Pancreas (tissue), 10 donors: ENCODE results near the gene ARHGEF37. TPM values are rescaled to one million over a fixed set of nuclear protein-coding genes. Genes with fewer than 3 reads are reported as not detected.
"Not testable (repeated sequence)": the region's sequence is repeated elsewhere in the genome, so short reads cannot be mapped to it uniquely, and the experiment has no call there.

Experiments used
- ATAC-seq, 4 donors: fragments of 200-7000 bp; cut with Tn5 transposase; one replicate each; pipeline versions ENCODE4 v1.8.0 to v1.9.1; 2020; ENCODE audit warnings: mild to moderate bottlenecking in 4 of 4, moderate library complexity in 4 of 4
- DNase-seq, 6 donors: peaks; one replicate each; pipeline ENCODE4 v3.0.0-alpha.2; 2020
- FAIRE-seq: peaks from 2 replicates; lab custom pipeline; 2012; peaks lifted over from hg19 to GRCh38; lab: Jason Lieb, UNC
- H3K27ac ChIP-seq, 4 donors: fragments of 200-600 bp; sonication (generic); 1 replicate in 3 of 4; 2 replicates in 1 of 4; pipeline versions ENCODE4 v1.5.0 to v1.8.0; 2020
- H3K27me3 ChIP-seq, 4 donors: fragments of 200-600 bp; one replicate each; pipeline ENCODE4 v1.8.0; 2021
- H3K36me3 ChIP-seq, 3 donors: fragments of 200-600 bp; sonication (generic) in 1 of 3; one replicate each; pipeline versions ENCODE4 v1.5.0 to v1.8.0; 2020 to 2021
- H3K4me1 ChIP-seq, 3 donors: fragments of 200-600 bp; one replicate each; pipeline ENCODE4 v1.8.0; 2021
- H3K4me3 ChIP-seq, 4 donors: fragments of 200-600 bp; sonication (generic) in 2 of 4; one replicate each; pipeline versions ENCODE4 v1.5.0 to v1.8.0; 2020 to 2021
- H3K9me3 ChIP-seq, 4 donors: fragments of 200-600 bp; one replicate each; pipeline ENCODE4 v1.8.0; 2021
- WGBS, 2 donors: extraction: QIAGEN DNeasy Blood & Tissue Kit; methylation state at CpG; one replicate each; pipeline ENCODE4 v1.1.7; 2013; 5-methylcytosine and 5-hydroxymethylcytosine counted together
- intact Hi-C, 3 donors: fragments of 100-400 bp; cut with DNase I; formaldehyde crosslinking; loops; one replicate each; pipeline versions ENCODE4 v1.11.1 to v1.14.2; 2022
- polyA plus RNA-seq, 2 donors: library from polyadenylated mRNA; stranded (reverse); fragments of 200-250 nt; gene quantifications; one replicate each; pipeline ENCODE4 v1.2.3, GENCODE V29; 2013
- total RNA-seq, 6 donors: library from RNA; stranded (reverse); fragmentation: NEBNext Ultra II Directional in 4 of 6; extraction: Animal tissue kit (Norgen Biotek cat#: 25700) in 4 of 6; gene quantifications; one replicate each; pipeline versions ENCODE4 v1.2.1 to v1.2.4, GENCODE V29; 2021 to 2023
- TF ChIP-seq, protein P1 (sequence below), 4 donors: fragments of 200-600 bp; sonication (generic) in 3 of 4; IDR thresholded peaks; one replicate each; pipeline versions ENCODE4 v1.5.0 to v1.8.0; 2021; ENCODE audit warnings: antibody characterized with exemption in 4 of 4
- donor health status: healthy with polysubstance abuse.
- donor health status: DM: no; HTN: no; CAD: no; lungs with moderate emphysema.
- donor health status: DM: no; HTN: no; CAD: no.
- donor health status: control.
- donor health status: control.
- donor health status: Bipolar disorder and iron deficiency.
- donor health status: DM: yes; HTN: yes; CAD: no.
- donor health status: DM: no; HTN: no; CAD: no.
- donor health status: DM: no; HTN: no; CAD: no.
- donor health status: DM: yes; HTN: yes; CAD: no.

ARHGEF37 gene
- total and polyA plus RNA-seq, 8 donors, result 5.7 to 13.6 (median 9.2) TPM

DNA sequence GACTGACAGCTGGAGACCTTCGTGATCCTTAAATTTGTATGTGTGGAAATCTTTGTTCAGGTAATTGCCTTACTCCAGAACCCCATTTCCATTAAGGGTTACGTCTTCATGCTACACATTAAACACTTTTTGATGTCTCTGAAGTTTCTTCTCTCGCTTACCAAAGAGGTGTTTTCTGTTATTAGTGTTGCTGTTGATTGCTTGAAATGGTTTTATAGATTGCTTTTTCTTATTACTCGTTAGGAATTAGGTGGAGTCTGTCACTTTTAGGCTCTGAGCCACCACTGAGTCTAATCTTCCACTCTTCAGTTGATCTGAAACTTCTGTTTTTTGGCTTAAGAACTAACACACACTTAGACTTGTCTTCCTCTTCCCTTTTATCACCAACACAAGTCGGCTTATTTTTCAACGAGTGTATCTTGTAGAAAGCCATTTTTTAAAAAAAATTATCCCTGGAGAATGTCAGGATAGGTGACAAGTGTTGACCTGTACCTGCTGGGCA, 86.6 kb downstream of the ARHGEF37 start:
- 61 to 70% methylated on average over 6 of the region's 6 CpGs for WGBS, 2 donors
- Histone ChIP-seq H3K4me1 (no peaks in the 10 kb centered on the region), H3K27me3 (no peaks in the 10 kb centered on the region), H3K36me3 (no peaks in the 10 kb centered on the region), H3K9me3 (no peaks in the 10 kb centered on the region), H3K27ac (no peak overlapping the region), H3K4me3 (no peak overlapping the region)
- TF ChIP-seq, protein P1, sequence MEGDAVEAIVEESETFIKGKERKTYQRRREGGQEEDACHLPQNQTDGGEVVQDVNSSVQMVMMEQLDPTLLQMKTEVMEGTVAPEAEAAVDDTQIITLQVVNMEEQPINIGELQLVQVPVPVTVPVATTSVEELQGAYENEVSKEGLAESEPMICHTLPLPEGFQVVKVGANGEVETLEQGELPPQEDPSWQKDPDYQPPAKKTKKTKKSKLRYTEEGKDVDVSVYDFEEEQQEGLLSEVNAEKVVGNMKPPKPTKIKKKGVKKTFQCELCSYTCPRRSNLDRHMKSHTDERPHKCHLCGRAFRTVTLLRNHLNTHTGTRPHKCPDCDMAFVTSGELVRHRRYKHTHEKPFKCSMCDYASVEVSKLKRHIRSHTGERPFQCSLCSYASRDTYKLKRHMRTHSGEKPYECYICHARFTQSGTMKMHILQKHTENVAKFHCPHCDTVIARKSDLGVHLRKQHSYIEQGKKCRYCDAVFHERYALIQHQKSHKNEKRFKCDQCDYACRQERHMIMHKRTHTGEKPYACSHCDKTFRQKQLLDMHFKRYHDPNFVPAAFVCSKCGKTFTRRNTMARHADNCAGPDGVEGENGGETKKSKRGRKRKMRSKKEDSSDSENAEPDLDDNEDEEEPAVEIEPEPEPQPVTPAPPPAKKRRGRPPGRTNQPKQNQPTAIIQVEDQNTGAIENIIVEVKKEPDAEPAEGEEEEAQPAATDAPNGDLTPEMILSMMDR (IDR thresholded peaks at IDR 0.05), result no peak
- FAIRE-seq (no peak), DNase-seq (no peak), ATAC-seq (peak in 1 of 4 donors; percentile 40)
- intact Hi-C loops, result no loop called here

DNA sequence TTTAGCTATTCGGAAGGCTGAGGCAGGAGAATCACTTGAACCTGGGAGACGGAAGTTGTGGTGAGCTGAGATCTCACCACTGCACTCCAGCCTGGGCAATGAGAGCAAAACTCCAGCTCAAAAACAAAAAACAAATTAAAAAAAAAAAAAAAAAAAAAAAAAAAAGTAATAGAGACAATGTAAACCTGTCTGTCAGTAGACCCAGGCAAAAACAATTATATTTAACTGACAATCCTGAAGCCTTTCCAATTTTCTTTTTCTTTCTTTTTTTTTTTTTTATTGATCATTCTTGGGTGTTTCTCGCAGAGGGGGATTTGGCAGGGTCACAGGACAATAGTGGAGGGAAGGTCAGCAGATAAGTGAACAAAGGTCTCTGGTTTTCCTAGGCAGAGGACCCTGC, 88.0 kb downstream of the ARHGEF37 start:
- intact Hi-C loops, H3K4me3 ChIP-seq, H3K9me3 ChIP-seq, ATAC-seq, H3K27ac ChIP-seq, H3K27me3 ChIP-seq, H3K36me3 ChIP-seq, FAIRE-seq, H3K4me1 ChIP-seq, DNase-seq: not testable (repeated sequence)
- 75 to 94% methylated on average over 2 of the region's 3 CpGs for WGBS, 2 donors

DNA sequence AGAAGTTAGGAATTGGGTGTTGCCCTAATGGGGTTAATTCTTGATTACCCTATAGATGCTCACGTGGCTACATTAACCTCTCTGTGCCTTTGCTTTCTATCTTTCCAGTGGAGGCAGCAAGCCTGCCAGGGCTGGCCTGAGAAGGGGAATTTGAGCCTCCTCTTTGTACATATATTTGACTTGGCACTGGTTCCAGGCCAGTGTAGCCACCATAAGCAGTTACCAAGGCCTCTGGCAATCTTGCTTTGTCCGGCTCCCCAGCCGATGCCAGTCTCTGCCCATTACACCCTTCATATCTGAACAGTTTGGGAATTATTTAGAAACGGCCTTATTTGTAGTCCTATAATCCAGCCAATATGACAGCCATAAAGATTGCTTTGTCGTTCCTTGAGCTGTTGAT, 90.2 kb downstream of the ARHGEF37 start:
- Histone ChIP-seq H3K4me1 (no peaks in the 10 kb centered on the region), H3K4me3 (no peak overlapping the region), H3K36me3 (no peaks in the 10 kb centered on the region), H3K27me3 (no peaks in the 10 kb centered on the region), H3K9me3 (no peaks in the 10 kb centered on the region), H3K27ac (no peak overlapping the region)
- WGBS, 2 donors, result 26 to 44% methylated on average over 5 of the region's 5 CpGs
- ATAC-seq, result peak; percentile 46 to 77 (median 71)
- intact Hi-C loops, result no loop called here
- FAIRE-seq, result no peak
- TF ChIP-seq, protein P1 (IDR thresholded peaks at IDR 0.05), result no peak
- DNase-seq, result peak in 1 of 6 donors; percentile 21

DNA sequence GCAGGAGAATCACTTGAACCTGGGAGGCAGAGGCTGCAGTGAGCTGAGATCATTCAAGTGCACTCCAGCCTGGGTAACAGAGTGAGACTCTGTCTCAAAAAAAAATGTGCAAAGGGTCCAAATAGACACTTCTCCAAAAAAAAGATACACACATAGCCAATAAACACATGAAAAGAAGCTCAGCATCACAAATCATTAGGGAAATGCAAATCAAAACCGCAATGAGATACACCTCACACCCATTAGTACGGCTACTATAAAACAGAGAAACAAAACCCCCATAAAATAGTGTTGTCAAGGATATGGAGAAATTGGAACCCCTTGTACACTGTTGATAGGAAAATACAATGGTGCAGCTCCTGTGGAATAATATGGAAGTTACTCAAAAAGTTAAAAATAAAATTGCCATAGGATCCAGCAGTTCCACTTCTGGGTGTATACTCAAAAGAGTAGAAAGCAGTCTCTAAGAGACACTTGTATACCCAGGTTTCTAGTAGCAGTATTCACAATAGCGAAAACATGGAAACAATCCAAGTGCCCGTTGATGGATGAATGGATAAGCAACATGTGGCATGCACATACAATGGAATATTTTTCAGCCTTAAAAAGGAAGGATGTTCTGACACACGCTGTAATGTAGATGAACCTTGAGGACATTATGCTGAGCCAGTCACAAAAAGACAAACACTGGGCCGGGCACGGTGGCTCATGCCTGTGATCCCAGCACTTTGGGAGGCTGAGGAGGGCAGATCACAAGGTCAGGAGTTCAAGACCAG, 91.6 kb downstream of the ARHGEF37 start:
- H3K4me1 ChIP-seq, result no peaks in the 10 kb centered on the region
- H3K4me3 ChIP-seq, result no peak overlapping the region
- no peak for FAIRE-seq
- H3K27me3 ChIP-seq, result no peaks in the 10 kb centered on the region
- no peaks in the 10 kb centered on the region for H3K9me3 ChIP-seq
- TF ChIP-seq, protein P1 (IDR thresholded peaks at IDR 0.05), result no peak
- WGBS, 2 donors, result 89 to 92% methylated on average over 7 of the region's 7 CpGs
- no peak overlapping the region for H3K27ac ChIP-seq
- no peaks in the 10 kb centered on the region for H3K36me3 ChIP-seq
- DNase-seq, result no peak
- intact Hi-C loops, result no loop called here
- no peak for ATAC-seq

DNA sequence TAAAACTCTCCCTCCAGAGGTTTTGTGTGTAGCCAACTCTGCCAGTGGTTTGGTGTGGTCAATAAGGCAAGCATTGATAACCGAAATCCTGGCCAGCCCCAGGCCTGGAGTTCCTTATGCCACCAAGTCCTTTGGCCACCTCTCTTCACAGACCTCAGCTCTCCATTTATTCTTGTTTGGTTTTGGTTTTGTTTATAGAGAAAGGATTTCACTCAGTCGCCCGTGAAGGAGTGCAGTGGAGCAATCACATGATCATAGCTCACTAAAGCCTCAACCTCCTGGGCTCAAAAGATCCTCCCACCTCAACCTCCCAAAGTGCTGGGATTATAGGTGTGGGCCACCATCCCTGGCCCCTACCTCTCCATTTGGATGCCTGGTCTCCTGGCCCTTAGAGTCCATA, 93.4 kb downstream of the ARHGEF37 start:
- Histone ChIP-seq H3K4me1 (no peaks in the 10 kb centered on the region), H3K4me3 (no peak overlapping the region), H3K36me3 (no peaks in the 10 kb centered on the region), H3K9me3 (no peaks in the 10 kb centered on the region), H3K27ac (no peak overlapping the region), H3K27me3 (no peaks in the 10 kb centered on the region)
- TF ChIP-seq, protein P1 (IDR thresholded peaks at IDR 0.05), result no peak
- DNase-seq, result no peak
- FAIRE-seq, result no peak
- intact Hi-C loops, result no loop called here
- 57 to 65% methylated on average over 3 of the region's 3 CpGs for WGBS, 2 donors
- no peak for ATAC-seq
